ENCODE measurements around the gene KMT2C. TPM values are rescaled to one million over a fixed set of nuclear protein-coding genes. Genes with fewer than 3 reads are reported as not detected.
A peak's percentile ranks its signal among the peaks of the same experiment; 100 is the strongest.
"Not testable (repeated sequence)": the region's sequence is repeated elsewhere in the genome, so short reads cannot be mapped to it uniquely, and the experiment has no call there.

KMT2C gene
- polyA plus RNA-seq, 1 donor from 2014 or later = 29.8 TPM

GRCh38 chr7:152442330-152442835, 6.6 kb upstream of the KMT2C start:
- no peaks in the 10 kb centered on the region for H4K20me1 ChIP-seq (ENCODE audit: insufficient read depth)
- H3K79me2 ChIP-seq (replicated peaks; ENCODE audit: insufficient read depth, low read length) = no peaks in the 10 kb centered on the region
- TF ChIP-seq EP300 (conservative IDR thresholded peaks at IDR 0.05; ENCODE audit: poor library complexity, severe bottlenecking) = no peak
- no peak for TF ChIP-seq SMC3 (conservative IDR thresholded peaks at IDR 0.05; ENCODE audit: poor library complexity)
- TF ChIP-seq REST (IDR thresholded peaks at IDR 0.05; ENCODE audit: borderline replicate concordance) = no peak
- TF ChIP-seq EZH2 (IDR thresholded peaks at IDR 0.05; ENCODE audit: borderline replicate concordance, insufficient read depth, low read length, poor library complexity, severe bottlenecking) = no peak
- TF ChIP-seq RAD21 (conservative IDR thresholded peaks at IDR 0.05) = no peak
- TF ChIP-seq POLR2AphosphoS5 (IDR thresholded peaks at IDR 0.05) = no peak
- TF ChIP-seq MXI1 (conservative IDR thresholded peaks at IDR 0.05; ENCODE audit: poor library complexity, severe bottlenecking) = no peak
- TF ChIP-seq TAF1 (IDR thresholded peaks at IDR 0.05; ENCODE audit: low read depth) = no peak
- TF ChIP-seq CTCF (IDR thresholded peaks at IDR 0.05; ENCODE audit: poor library complexity, severe bottlenecking) = no peak
- H3K4me3 ChIP-seq (ENCODE audit: low read length) = no peak overlapping the region
- H3K9me2 ChIP-seq (ENCODE audit: insufficient read depth, low read length) = no peaks in the 10 kb centered on the region
- no peak overlapping the region for H3K4me2 ChIP-seq (ENCODE audit: low read length)
- no peak overlapping the region for H3K9ac ChIP-seq (ENCODE audit: low read length)
- no peaks in the 10 kb centered on the region for H3K36me3 ChIP-seq (ENCODE audit: insufficient read depth, low read length)
- no peaks in the 10 kb centered on the region for H3K27me3 ChIP-seq (ENCODE audit: insufficient read depth, low read depth, low read length)
- H3F3A ChIP-seq (ENCODE audit: insufficient read depth, low read length, poor library complexity, severe bottlenecking) = no peaks in the 10 kb centered on the region
- H3K9me3 ChIP-seq (ENCODE audit: low read length) = no peaks in the 10 kb centered on the region
- no peak overlapping the region for H3K27ac ChIP-seq (ENCODE audit: low read length)
- no peak overlapping the region for H2AFZ ChIP-seq (ENCODE audit: low read depth, low read length)

- not testable (repeated sequence) for H3K9me3 ChIP-seq (ENCODE audit: low read length); H3K27me3 ChIP-seq (ENCODE audit: insufficient read depth, low read depth, low read length); H3K36me3 ChIP-seq (ENCODE audit: insufficient read depth, low read length); H3F3A ChIP-seq (ENCODE audit: insufficient read depth, low read length, poor library complexity, severe bottlenecking); H3K27ac ChIP-seq (ENCODE audit: low read length); H3K4me2 ChIP-seq (ENCODE audit: low read length); H3K4me3 ChIP-seq (ENCODE audit: low read length); H3K79me2 ChIP-seq (replicated peaks; ENCODE audit: insufficient read depth, low read length); H4K20me1 ChIP-seq (ENCODE audit: insufficient read depth); H3K9ac ChIP-seq (ENCODE audit: low read length); H3K9me2 ChIP-seq (ENCODE audit: insufficient read depth, low read length); H2AFZ ChIP-seq (ENCODE audit: low read depth, low read length)
Measured at GRCh38 chr7:152441810-152442209, 6.0 kb upstream of the KMT2C start.

GRCh38 chr7:152441168-152441567, 5.4 kb upstream of the KMT2C start:
- not testable (repeated sequence) for H3K4me3 ChIP-seq (ENCODE audit: low read length); H3F3A ChIP-seq (ENCODE audit: insufficient read depth, low read length, poor library complexity, severe bottlenecking); H3K79me2 ChIP-seq (replicated peaks; ENCODE audit: insufficient read depth, low read length); H3K27me3 ChIP-seq (ENCODE audit: insufficient read depth, low read depth, low read length); H3K4me2 ChIP-seq (ENCODE audit: low read length); H3K27ac ChIP-seq (ENCODE audit: low read length); H2AFZ ChIP-seq (ENCODE audit: low read depth, low read length); H3K9me3 ChIP-seq (ENCODE audit: low read length); H4K20me1 ChIP-seq (ENCODE audit: insufficient read depth); H3K36me3 ChIP-seq (ENCODE audit: insufficient read depth, low read length); H3K9me2 ChIP-seq (ENCODE audit: insufficient read depth, low read length); H3K9ac ChIP-seq (ENCODE audit: low read length)

- H4K20me1 ChIP-seq (ENCODE audit: insufficient read depth); H3K9me2 ChIP-seq (ENCODE audit: insufficient read depth, low read length); H2AFZ ChIP-seq (ENCODE audit: low read depth, low read length); H3K27ac ChIP-seq (ENCODE audit: low read length); H3K9ac ChIP-seq (ENCODE audit: low read length); H3K36me3 ChIP-seq (ENCODE audit: insufficient read depth, low read length); H3F3A ChIP-seq (ENCODE audit: insufficient read depth, low read length, poor library complexity, severe bottlenecking); H3K27me3 ChIP-seq (ENCODE audit: insufficient read depth, low read depth, low read length); H3K4me2 ChIP-seq (ENCODE audit: low read length); H3K9me3 ChIP-seq (ENCODE audit: low read length); H3K4me3 ChIP-seq (ENCODE audit: low read length): not testable (repeated sequence)
- peaks cover 11% of the 10 kb centered on the region for H3K79me2 ChIP-seq (replicated peaks; ENCODE audit: insufficient read depth, low read length)
Measured at GRCh38 chr7:152438017-152438416, 2.2 kb upstream of the KMT2C start.

GRCh38 chr7:152436931-152437575, 1.2 kb upstream of the KMT2C start:
- not testable (repeated sequence) for H3K9me3 ChIP-seq (ENCODE audit: low read length); H3K4me2 ChIP-seq (ENCODE audit: low read length); H3F3A ChIP-seq (ENCODE audit: insufficient read depth, low read length, poor library complexity, severe bottlenecking); H3K27me3 ChIP-seq (ENCODE audit: insufficient read depth, low read depth, low read length); H4K20me1 ChIP-seq (ENCODE audit: insufficient read depth); H3K36me3 ChIP-seq (ENCODE audit: insufficient read depth, low read length); H3K9me2 ChIP-seq (ENCODE audit: insufficient read depth, low read length)
- H3K9ac ChIP-seq (ENCODE audit: low read length) = peak overlapping the region; percentile 76
- H3K79me2 ChIP-seq (replicated peaks; ENCODE audit: insufficient read depth, low read length) = peaks cover 21% of the 10 kb centered on the region
- peak overlapping the region; percentile 66 for H3K4me3 ChIP-seq (ENCODE audit: low read length)
- peak overlapping the region; percentile 45 for H2AFZ ChIP-seq (ENCODE audit: low read depth, low read length)
- peak overlapping the region; percentile 85 for H3K27ac ChIP-seq (ENCODE audit: low read length)
